HG03520 (cell line): ENCODE results near the gene DDC.
"Not testable (repeated sequence)": the region's sequence is repeated elsewhere in the genome, so short reads cannot be mapped to it uniquely, and the experiment has no call there.

Source experiments
- ATAC-seq: cut with Tn5 transposase; IDR thresholded peaks from one replicate; pipeline ENCODE4 v1.9.1; 2021; ENCODE audit warnings: mild to moderate bottlenecking, moderate library complexity; ENCODE audit not compliant: unreplicated experiment

The DDC gene

GRCh38 chr7:50462361-50462760, 102.8 kb downstream of the DDC start:
- ATAC-seq, result no peak

GRCh38 chr7:50461695-50462094, 103.5 kb downstream of the DDC start:
- no peak for ATAC-seq

GRCh38 chr7:50459183-50459582, 106.0 kb downstream of the DDC start:
- ATAC-seq, result not testable (repeated sequence)

GRCh38 chr7:50458651-50459050, 106.6 kb downstream of the DDC start:
- not testable (repeated sequence) for ATAC-seq

GRCh38 chr7:50456371-50457123, 108.7 kb downstream of the DDC start:
- no peak for ATAC-seq

- ATAC-seq, result no peak
Measured at GRCh38 chr7:50455658-50456057, 109.5 kb downstream of the DDC start.

DNA sequence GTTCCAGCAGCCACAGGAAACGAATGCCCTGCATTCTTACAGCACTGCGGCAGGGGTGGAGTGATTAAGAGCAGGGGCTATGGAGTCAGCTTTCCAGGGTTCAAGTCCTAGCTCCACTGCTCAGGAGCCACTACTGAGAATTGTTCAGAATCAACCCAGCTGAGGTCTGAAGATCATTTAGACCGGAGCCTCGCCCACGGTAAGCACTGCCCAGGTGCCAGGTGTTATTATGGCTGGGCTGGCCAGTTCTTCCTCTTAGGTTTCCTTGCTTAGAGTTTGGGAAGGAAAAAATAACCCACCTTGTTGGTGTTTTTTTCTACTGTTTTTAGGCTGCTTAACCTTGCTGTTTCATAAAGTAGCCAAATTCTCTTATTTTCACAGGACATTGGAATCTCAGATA, 110.2 kb downstream of the DDC start:
- ATAC-seq, result no peak

- ATAC-seq, result peak; percentile 3
Measured at GRCh38 chr7:50450590-50451032, 114.6 kb downstream of the DDC start.

- peak; percentile 86 for ATAC-seq
Measured at GRCh38 chr7:50449881-50450589, 115.2 kb downstream of the DDC start, which contains the start of gene FIGNL1. Gene FIGNL1 (minus strand): TSS chr7:50450350. CDS start chr7:50447287, 3,063 bp downstream.

GRCh38 chr7:50449501-50449880, 115.7 kb downstream of the DDC start:
- peak; percentile 1 for ATAC-seq

DNA sequence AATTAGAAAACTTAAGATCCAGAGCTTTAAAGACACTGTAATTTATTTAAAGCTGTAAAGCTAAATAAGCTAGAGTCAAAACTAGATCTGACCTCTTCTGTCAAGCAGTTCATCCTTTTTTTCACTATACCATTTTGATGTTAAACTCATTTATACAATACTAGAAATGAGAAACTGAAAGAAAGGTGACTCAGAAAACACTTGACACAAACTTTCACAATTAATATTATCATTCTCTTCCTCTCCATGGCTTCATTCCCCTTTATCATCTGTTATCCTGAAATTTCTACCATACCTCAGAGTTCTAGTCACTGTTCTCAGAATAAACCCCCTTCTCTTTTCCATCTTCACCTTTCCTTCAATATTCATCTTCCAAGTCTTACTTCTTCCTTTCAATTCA, 116.4 kb downstream of the DDC start:
- peak; percentile 21 for ATAC-seq

DNA sequence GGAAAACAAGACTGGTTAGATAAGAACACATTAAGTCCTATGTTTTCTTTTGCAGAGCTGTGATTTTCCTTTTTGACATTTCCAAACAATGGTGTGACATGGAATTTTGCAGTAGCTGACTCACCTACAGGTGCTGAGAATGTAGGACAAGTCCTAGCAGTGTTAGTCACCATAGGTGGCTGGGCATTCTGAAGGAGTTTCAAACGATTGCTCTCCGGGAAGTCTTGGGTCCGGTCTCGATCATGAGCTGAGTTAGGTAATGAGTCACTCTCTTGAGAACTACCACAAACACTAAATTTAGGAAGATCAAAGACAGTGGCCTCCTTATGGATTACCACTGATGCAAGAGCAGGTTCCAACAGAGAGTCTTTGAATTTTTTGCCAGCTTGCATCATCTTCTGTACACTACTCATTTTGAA, 118.7 kb downstream of the DDC start:
- ATAC-seq, result peak; percentile 29

GRCh38 chr7:50436133-50436806, 128.9 kb downstream of the DDC start:
- ATAC-seq, result no peak

GRCh38 chr7:50431722-50432305, 133.4 kb downstream of the DDC start:
- no peak for ATAC-seq

DNA sequence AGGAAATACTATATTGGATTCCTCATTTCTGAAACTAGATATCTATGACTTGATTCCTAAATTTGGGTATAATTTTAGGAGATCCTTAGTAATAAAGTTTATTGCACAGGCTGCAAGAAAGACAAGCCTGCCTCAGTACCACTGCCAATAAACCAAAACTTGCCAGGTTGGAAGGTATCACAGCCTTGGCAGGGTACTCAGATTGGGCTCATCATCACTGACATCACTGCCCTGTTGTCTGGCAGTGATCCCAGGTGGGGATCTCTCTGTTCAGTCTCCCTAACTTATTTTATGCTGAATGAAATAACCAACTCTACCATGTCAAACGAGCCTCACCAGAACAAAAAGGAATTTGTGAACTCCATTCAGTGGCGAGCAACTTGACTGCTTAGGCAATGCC, 133.9 kb downstream of the DDC start:
- ATAC-seq, result no peak

GRCh38 chr7:50428911-50429310, 136.3 kb downstream of the DDC start:
- no peak for ATAC-seq

DNA sequence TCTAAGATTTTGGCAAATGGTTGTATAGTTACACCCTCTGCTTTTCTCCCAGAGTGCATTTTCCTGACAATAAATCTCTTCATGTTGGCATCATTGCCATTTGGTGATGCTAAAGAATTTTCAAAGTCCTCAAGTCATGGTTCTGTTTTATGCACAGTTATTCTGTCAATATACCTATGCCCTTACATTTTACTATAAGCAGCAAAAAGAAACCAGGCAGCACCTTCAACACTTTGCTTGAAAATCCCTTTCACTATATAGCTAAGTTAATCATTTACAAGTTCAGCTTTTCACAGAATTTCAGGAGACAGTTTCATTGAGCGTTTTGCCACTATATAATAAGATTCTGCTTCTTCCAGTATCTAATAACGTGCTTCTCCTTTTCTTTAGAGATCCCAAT, 137.7 kb downstream of the DDC start:
- ATAC-seq, result no peak

GRCh38 chr7:50426280-50427045, 138.7 kb downstream of the DDC start:
- no peak for ATAC-seq

DNA sequence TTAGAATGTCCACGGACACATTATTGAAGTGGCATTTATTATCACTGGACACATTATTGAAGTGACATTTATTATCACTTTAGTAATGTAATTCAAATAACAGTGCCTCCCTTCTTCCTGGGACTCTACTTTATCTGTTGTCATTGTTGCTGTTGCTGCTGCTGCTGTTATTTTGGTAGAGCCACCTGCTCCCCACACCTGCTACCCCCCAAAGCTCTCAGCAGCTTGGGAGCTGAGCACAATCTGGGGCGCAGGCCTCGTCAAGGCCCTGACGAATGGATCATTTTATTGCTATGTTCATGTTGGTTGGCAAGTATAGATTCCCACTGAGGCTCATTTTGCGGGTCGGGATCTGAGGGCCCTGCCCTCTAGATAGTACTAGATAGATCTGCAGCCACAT, 139.9 kb downstream of the DDC start:
- no peak for ATAC-seq

DNA sequence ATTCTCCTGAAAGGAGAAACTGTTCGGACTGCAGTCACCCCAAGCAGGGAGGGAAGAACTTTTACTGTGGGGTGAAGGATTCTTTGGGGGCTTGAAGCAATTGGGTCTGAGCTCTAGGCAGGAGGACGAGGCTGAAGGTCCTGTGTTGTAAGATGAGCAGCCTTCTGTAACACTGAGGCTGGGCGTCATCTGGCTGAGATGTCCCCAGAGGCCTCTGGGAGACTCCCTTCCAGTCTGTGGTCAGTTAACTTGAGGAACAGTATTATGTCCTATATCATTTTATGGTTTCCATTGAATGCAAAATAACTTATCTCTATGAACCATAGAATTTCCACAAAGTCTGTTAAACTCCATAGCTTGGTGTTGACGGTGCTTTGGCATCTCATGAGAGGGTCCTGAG, 141.3 kb downstream of the DDC start:
- no peak for ATAC-seq

DNA sequence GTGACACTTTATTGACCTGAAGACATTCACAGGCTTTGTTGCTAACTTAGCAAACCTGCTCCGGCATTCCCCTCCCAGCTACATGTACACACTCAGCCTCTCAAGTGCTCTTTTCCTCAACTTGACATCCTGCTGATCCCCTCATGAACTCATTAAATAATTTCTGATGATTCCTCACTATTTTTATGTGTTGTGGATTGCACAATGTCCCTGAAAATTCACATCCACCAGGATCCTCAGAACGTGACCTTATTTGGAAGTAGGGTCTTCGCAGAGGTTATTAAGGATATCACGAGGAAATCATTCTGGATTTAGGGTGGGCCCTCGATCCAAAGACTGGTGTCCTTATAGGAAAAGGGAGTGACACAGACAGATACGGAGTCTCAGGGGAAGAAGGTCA, 142.3 kb downstream of the DDC start:
- no peak for ATAC-seq
